Mesodermal cell (in vitro differentiated cells): Measurements from ENCODE around the gene PLEKHG2.

Source experiments
- H3K27ac ChIP-seq: 2 replicates; pipeline ENCODE4 v1.7.0; 2013; ENCODE audit warnings: mild to moderate bottlenecking, low read depth, low read length, moderate library complexity; ENCODE audit not compliant: severe bottlenecking
- H3K36me3 ChIP-seq: 2 replicates; pipeline ENCODE4 v1.7.1; 2013; ENCODE audit warnings: mild to moderate bottlenecking, low read length, moderate library complexity; ENCODE audit not compliant: control insufficient read depth, insufficient read depth
- H3K4me1 ChIP-seq: one replicate; pipeline ENCODE4 v1.7.1; 2013; ENCODE audit warnings: mild to moderate bottlenecking, low read length; ENCODE audit not compliant: insufficient read depth, control insufficient read depth, poor library complexity, severe bottlenecking
- H3K4me3 ChIP-seq: 2 replicates; pipeline ENCODE4 v1.7.0; 2013; ENCODE audit warnings: low read length, control low read depth, mild to moderate bottlenecking; ENCODE audit not compliant: insufficient read depth, poor library complexity, severe bottlenecking; ENCODE audit errors: extremely low read depth
- H3K9me3 ChIP-seq: 2 replicates; pipeline ENCODE4 v1.7.1; 2013; ENCODE audit warnings: mild to moderate bottlenecking, low read length, moderate library complexity; ENCODE audit not compliant: control insufficient read depth
- WGBS, 2 experiments: methylation state at CpG; one replicate each; pipeline ENCODE4 v1.1.5; 2013; ENCODE audit warnings: missing lambda C conversion rate in 2 of 2; ENCODE audit not compliant: insufficient coverage in 2 of 2; 5-methylcytosine and 5-hydroxymethylcytosine counted together

PLEKHG2 gene

DNA sequence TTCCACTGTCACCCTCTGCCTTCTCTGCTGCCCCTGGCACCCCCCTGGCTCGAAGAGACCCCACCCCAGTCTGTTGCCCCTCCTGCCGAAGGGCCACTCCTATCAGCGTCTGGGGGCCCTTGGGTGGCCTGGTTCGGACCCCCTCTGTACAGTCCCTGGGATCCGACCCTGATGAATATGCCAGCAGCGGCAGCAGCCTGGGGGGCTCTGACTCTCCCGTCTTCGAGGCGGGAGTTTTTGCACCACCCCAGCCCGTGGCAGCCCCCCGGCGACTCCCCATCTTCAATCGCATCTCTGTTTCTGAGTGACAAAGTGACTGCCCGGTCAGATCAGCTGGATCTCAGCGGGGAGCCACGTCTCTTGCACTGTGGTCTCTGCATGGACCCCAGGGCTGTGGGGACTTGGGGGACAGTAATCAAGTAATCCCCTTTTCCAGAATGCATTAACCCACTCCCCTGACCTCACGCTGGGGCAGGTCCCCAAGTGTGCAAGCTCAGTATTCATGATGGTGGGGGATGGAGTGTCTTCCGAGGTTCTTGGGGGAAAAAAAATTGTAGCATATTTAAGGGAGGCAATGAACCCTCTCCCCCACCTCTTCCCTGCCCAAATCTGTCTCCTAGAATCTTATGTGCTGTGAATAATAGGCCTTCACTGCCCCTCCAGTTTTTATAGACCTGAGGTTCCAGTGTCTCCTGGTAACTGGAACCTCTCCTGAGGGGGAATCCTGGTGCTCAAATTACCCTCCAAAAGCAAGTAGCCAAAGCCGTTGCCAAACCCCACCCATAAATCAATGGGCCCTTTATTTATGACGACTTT, 3.9 kb upstream of the PLEKHG2 start:
- WGBS, 2 experiments, result 91 to 92% methylated on average over 15 to 16 of the region's 20 CpGs
- peaks cover 13% of the 10 kb centered on the region for H3K36me3 ChIP-seq

GRCh38 chr19:39409208-39410016, 3.1 kb upstream of the PLEKHG2 start:
- Histone ChIP-seq H3K4me1 (peaks cover 42% of the 10 kb centered on the region), H3K4me3 (peak overlapping the region; percentile 89), H3K9me3 (no peaks in the 10 kb centered on the region), H3K27ac (peak overlapping the region; percentile 87), H3K36me3 (peaks cover 14% of the 10 kb centered on the region)
- 1 to 3% methylated on average over 27 to 37 of the region's 52 CpGs for WGBS, 2 experiments

More for the DNA sequence above, 3.9 kb upstream of the PLEKHG2 start:
- Histone ChIP-seq H3K27ac (peak overlapping the region; percentile 29), H3K4me3 (peak overlapping the region; percentile 89), H3K9me3 (no peaks in the 10 kb centered on the region), H3K4me1 (peaks cover 45% of the 10 kb centered on the region)

DNA sequence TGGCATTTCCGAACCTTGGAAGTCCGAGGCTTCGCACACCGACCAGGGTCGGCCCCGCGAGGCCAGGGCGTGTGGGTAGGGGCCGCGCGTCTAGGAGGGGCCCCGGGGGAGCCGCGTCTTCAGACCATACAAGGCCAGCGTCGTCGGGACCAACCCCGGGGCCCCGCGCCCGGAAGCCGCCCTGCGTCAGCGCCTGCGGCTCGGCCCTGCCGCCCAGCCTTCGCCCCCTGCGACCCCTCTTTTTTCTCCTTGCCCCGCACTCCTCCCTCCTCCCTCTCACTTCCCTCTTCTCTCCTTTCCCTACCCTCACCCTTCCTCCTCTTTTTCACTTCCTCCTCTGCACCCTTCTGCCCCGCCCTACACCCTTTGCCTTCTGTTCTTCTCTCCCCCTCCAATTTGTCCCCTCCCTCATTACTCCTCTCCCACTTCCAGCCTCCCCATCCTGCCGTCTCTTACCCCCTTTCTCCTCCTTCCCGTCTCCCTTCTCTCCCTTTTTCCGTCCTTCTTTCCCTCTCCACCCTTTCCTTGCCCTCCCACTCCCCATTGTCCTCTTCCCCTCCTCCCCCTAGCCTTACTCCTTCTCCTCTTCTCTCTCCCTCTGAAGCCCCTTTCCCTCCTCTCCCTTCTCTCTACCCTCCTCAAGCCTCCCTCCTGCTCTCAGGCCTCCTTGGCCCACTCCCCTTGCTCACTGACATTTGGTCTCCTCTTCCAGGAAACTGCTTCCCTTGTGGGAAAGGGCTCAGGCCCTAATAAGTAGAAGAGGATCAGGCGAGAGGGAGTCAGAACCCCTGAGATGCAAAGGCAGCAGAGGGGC, 2.2 kb upstream of the PLEKHG2 start:
- H3K9me3 ChIP-seq, result no peaks in the 10 kb centered on the region
- peaks cover 43% of the 10 kb centered on the region for H3K4me1 ChIP-seq
- WGBS, 2 experiments, result 5% methylated on average over 28 to 32 of the region's 35 CpGs
- peak overlapping the region; percentile 87 for H3K27ac ChIP-seq
- peaks cover 21% of the 10 kb centered on the region for H3K36me3 ChIP-seq
- peak overlapping the region; percentile 89 for H3K4me3 ChIP-seq

- H3K9me3 ChIP-seq, result no peaks in the 10 kb centered on the region
- no peak overlapping the region for H3K4me3 ChIP-seq
- H3K4me1 ChIP-seq, result peaks cover 44% of the 10 kb centered on the region
- 58 to 89% methylated on average over 1 of the region's 1 CpG for WGBS, 2 experiments
- H3K27ac ChIP-seq, result peak overlapping the region; percentile 87
- peaks cover 27% of the 10 kb centered on the region for H3K36me3 ChIP-seq
Measured at GRCh38 chr19:39410831-39411080, 1.7 kb upstream of the PLEKHG2 start.

DNA sequence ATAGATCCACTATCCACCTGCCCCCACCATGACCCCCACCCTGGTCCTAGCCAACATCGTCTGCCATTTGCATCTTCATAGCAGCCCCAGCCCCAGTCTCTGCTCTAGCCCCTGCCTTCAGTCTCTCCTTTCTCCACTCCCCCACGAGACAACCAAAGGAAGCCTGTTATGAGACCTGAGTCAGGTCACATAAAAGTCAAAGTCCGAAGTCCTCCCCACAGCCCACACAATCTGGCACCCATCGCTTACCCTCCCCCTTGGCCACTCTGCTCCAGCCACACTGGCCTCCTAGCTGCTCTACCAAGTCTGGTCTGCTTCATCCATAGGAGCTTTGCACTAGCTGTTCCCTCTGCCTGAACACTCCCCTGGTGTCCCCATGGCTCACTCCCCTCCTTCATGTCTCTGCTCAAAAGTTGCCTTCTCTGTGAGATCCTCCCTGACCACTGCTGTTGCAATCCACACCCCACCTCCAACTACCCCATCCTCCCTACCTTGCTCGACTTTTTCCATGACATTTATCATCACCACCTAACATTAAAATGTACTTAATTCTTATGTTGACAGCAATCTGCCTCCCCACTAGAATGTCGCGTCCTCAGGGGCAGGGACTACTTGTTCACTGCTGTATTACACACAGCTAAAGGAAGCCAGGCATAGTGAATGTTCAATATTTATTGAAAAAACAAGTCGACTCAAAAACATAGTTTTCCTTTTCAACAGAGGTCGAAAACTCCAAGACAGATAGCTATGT, 1.2 kb upstream of the PLEKHG2 start:
- H3K36me3 ChIP-seq, result peaks cover 32% of the 10 kb centered on the region
- H3K4me1 ChIP-seq, result peaks cover 45% of the 10 kb centered on the region
- 52 to 53% methylated on average over 5 to 7 of the region's 9 CpGs for WGBS, 2 experiments
- H3K4me3 ChIP-seq, result peak overlapping the region; percentile 98
- H3K27ac ChIP-seq, result peak overlapping the region; percentile 67
- no peaks in the 10 kb centered on the region for H3K9me3 ChIP-seq

DNA sequence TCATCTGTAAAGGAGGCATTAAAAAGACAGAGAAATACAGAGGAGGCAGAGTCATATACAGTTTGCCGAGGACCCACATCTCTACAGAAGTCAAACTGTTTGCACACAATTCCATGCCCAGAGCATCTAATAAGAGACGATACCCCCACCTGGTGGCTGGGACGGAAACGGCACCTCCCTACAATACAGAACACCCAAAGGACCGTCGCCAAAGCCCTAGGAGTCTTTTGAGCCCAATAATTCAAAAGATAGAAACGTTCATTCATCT, 703 bp upstream of the PLEKHG2 start:
- Histone ChIP-seq H3K36me3 (peaks cover 37% of the 10 kb centered on the region), H3K4me1 (peaks cover 47% of the 10 kb centered on the region), H3K27ac (peak overlapping the region; percentile 67), H3K4me3 (peak overlapping the region; percentile 98), H3K9me3 (no peaks in the 10 kb centered on the region)
- WGBS, 2 experiments, result 17% methylated on average over 1 of the region's 7 CpGs; no CpG with 5 or more reads in 1 of the 2 experiments

GRCh38 chr19:39412867-39413271, 400 bp downstream of the PLEKHG2 start:
- peak overlapping the region; percentile 88 for H3K27ac ChIP-seq
- 0% methylated on average over 22 to 23 of the region's 24 CpGs for WGBS, 2 experiments
- H3K4me3 ChIP-seq, result peak overlapping the region; percentile 98
- peaks cover 45% of the 10 kb centered on the region for H3K36me3 ChIP-seq
- H3K4me1 ChIP-seq, result peaks cover 47% of the 10 kb centered on the region
- H3K9me3 ChIP-seq, result no peaks in the 10 kb centered on the region

DNA sequence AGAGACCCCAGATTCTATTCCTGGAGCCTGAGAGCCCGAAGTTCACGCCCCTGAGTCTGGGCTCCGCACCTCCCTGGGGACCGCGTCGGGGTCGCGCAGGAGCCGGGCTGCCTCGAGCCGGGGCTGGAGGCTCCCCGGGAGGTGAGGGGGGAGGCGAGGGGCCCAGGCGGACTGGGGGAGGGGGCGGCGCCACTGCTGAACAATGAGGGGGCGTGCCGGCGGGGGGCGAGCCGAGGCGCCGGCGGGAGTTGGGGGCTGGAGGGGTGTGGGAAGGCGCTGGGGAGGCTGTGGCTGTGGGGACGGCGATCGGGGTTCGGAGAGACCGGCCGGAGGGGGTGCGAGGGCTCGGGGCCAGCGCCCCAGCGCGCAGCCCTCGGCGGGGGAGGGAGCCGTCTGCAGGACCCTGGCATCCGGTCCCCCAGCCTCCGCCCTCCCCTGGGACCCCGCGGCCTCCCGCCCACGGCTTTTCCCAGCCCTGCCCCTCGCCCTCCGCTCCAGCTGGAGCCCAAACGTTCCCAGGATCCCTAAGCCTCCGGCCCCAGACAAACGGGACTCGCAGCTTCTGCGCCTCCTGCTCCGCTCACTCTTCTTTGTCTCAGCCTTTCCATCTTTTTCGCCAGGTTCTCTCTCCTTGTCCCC, 922 bp downstream of the PLEKHG2 start:
- Histone ChIP-seq H3K36me3 (peaks cover 45% of the 10 kb centered on the region), H3K9me3 (no peaks in the 10 kb centered on the region), H3K27ac (peak overlapping the region; percentile 88), H3K4me3 (peak overlapping the region; percentile 98), H3K4me1 (peaks cover 45% of the 10 kb centered on the region)
- WGBS, 2 experiments, result 0 to 1% methylated on average over 26 to 32 of the region's 54 CpGs

DNA sequence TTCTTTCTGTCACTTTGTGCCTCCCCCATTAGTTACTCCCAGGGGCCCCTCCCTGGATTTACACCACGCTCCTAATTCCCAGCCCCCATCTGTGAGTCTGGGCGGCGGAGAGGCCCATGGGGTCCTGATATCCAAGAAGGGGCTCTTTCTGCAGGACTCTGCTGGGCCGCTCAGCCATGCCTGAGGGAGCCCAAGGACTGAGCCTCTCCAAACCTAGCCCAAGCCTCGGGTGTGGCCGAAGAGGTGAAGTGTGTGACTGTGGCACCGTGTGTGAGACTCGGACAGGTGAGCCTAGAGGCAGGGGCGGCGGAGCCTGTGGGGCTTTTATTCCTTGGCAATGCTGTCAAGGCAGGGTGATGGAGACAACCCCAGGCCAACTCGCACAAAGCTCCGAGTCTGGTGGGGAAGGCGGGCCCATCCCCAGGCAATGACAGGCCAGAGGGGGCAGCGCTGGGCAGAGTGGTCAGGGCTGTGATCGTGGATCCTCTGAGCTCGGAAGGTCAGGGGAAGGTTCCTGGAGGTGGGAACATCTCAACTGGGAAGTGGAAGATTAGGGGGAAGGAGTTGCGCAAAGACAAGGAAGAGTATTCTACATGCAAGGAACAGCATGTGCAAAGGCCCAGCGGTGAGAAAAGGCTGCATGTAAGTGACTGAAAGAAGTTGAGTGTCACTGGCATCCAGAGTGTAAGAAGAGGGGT, 1.6 kb downstream of the PLEKHG2 start:
- peaks cover 39% of the 10 kb centered on the region for H3K4me1 ChIP-seq
- H3K36me3 ChIP-seq, result peaks cover 46% of the 10 kb centered on the region
- no peaks in the 10 kb centered on the region for H3K9me3 ChIP-seq
- WGBS, 2 experiments, result 20% methylated on average over 14 to 15 of the region's 18 CpGs
- H3K4me3 ChIP-seq, result peak overlapping the region; percentile 98
- peak overlapping the region; percentile 88 for H3K27ac ChIP-seq
